PFSK-1 (cell line): ENCODE results near the gene DCC.

Experiments
- POLR2AphosphoS5 ChIP-seq: IDR thresholded peaks from 2 replicates; pipeline ENCODE4 v1.6.1; 2012; ENCODE audit warnings: low read depth, mild to moderate bottlenecking, control low read depth, low read length, moderate library complexity
- SIN3A ChIP-seq: IDR thresholded peaks from 2 replicates; pipeline ENCODE4 v1.6.1; 2012; ENCODE audit warnings: mild to moderate bottlenecking, low read length, moderate library complexity, borderline replicate concordance; ENCODE audit not compliant: insufficient read depth
- TAF1 ChIP-seq: IDR thresholded peaks from 2 replicates; pipeline ENCODE4 v1.6.1; 2012; ENCODE audit warnings: low read length, control low read depth, borderline replicate concordance; ENCODE audit not compliant: insufficient read depth
- TF ChIP-seq, protein P1 (sequence below), 2 experiments: IDR thresholded peaks; 2 replicates each; pipeline versions ENCODE4 v1.6.1 to v1.8.0; 2011 to 2012; ENCODE audit warnings: low read depth in 2 of 2, low read length in 2 of 2, control low read depth in 1 of 2, inconsistent platforms in 1 of 2, mild to moderate bottlenecking in 1 of 2, moderate library complexity in 1 of 2; ENCODE audit not compliant: insufficient read depth in 1 of 2

DNA sequence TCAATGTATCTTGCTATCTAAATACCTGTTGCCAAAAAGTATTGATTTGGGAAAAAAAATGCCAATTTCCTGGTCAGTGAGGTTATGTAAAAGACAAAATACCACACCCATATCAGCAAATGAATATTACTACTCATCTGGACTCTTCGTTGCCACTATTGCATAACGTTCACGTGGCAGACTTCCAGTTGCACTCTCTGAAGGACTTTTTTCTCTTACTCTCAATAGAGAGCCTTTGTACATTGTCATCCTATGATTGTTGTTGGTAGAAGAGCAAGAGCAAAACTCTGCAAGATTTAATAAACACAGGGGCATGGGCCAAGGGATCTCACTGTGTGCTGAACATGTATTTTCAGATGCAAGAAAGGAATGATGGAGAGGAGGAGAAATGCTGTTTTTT lies 1194.7 kb downstream of the DCC start:
- TF ChIP-seq SIN3A: no peak
- TF ChIP-seq, protein P1, sequence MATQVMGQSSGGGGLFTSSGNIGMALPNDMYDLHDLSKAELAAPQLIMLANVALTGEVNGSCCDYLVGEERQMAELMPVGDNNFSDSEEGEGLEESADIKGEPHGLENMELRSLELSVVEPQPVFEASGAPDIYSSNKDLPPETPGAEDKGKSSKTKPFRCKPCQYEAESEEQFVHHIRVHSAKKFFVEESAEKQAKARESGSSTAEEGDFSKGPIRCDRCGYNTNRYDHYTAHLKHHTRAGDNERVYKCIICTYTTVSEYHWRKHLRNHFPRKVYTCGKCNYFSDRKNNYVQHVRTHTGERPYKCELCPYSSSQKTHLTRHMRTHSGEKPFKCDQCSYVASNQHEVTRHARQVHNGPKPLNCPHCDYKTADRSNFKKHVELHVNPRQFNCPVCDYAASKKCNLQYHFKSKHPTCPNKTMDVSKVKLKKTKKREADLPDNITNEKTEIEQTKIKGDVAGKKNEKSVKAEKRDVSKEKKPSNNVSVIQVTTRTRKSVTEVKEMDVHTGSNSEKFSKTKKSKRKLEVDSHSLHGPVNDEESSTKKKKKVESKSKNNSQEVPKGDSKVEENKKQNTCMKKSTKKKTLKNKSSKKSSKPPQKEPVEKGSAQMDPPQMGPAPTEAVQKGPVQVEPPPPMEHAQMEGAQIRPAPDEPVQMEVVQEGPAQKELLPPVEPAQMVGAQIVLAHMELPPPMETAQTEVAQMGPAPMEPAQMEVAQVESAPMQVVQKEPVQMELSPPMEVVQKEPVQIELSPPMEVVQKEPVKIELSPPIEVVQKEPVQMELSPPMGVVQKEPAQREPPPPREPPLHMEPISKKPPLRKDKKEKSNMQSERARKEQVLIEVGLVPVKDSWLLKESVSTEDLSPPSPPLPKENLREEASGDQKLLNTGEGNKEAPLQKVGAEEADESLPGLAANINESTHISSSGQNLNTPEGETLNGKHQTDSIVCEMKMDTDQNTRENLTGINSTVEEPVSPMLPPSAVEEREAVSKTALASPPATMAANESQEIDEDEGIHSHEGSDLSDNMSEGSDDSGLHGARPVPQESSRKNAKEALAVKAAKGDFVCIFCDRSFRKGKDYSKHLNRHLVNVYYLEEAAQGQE (IDR thresholded peaks at IDR 0.05; ENCODE audit: insufficient read depth in 1 of 2, low read depth in 2 of 2, low read length in 2 of 2): no peak
- no peak for TF ChIP-seq POLR2AphosphoS5
- TF ChIP-seq TAF1: no peak
